Endothelial cell of umbilical vein (primary cell): ENCODE measurements around the gene MTFMT. TPM values are rescaled to one million over a fixed set of nuclear protein-coding genes. Genes with fewer than 3 reads are reported as not detected.

Experiments used
- BruUV-seq: library from RNA; stranded (reverse); fragments of 400-500 nt; replicated peaks from 2 replicates; lab custom pipeline; 2021; lab: Mats Ljungman, UMichigan
- CTCF ChIA-PET: fragments of 300-600, 350-600 bp; sonication (Branson Sonifier 250); formaldehyde crosslinking; loops from one replicate; lab custom pipeline; 2021; ENCODE audit warnings: antibody characterized with exemption, inconsistent platforms; lab: Charles Lee
- POLR2A ChIA-PET: fragments of 300-600, 350-600 bp; sonication (Branson Sonifier 250); formaldehyde crosslinking; loops from one replicate; lab custom pipeline; 2021; ENCODE audit warnings: antibody characterized with exemption, inconsistent platforms; lab: Charles Lee
- DNase-seq: peaks from one replicate; pipeline ENCODE4 v3.0.0-alpha.2; 2011; ENCODE audit warnings: low read depth, low spot score
- FAIRE-seq: peaks from 2 replicates; lab custom pipeline; 2011; peaks lifted over from hg19 to GRCh38; lab: Jason Lieb, UNC
- H2AFZ ChIP-seq: 2 replicates; pipeline ENCODE4 v1.6.0; 2012; ENCODE audit warnings: low read depth, low read length, control low read depth, inconsistent platforms
- H3K27ac ChIP-seq: 2 replicates; pipeline ENCODE4 v1.5.1; 2011; ENCODE audit warnings: low read depth, mild to moderate bottlenecking, control low read depth, low read length, moderate library complexity; ENCODE audit not compliant: insufficient read depth
- H3K27me3 ChIP-seq, 2 experiments: 2 replicates each; pipeline versions ENCODE4 v1.6.0 to v1.6.1; 2011; ENCODE audit warnings: low read length in 2 of 2, mixed read lengths in 1 of 2; ENCODE audit not compliant: control insufficient read depth in 2 of 2, insufficient read depth in 2 of 2
- H3K36me3 ChIP-seq, 2 experiments: 2 replicates in 1 of 2; 3 replicates in 1 of 2; pipeline ENCODE4 v1.5.1; 2011; ENCODE audit warnings: low read length in 2 of 2, mild to moderate bottlenecking in 1 of 2, moderate library complexity in 1 of 2; ENCODE audit not compliant: control insufficient read depth in 2 of 2, insufficient read depth in 2 of 2; ENCODE audit errors: extremely low read depth in 1 of 2
- H3K4me1 ChIP-seq: 3 replicates; pipeline ENCODE4 v1.5.1; 2011; ENCODE audit warnings: mild to moderate bottlenecking, low read length; ENCODE audit not compliant: control insufficient read depth, insufficient read depth; ENCODE audit errors: extremely low read depth
- H3K4me2 ChIP-seq: 2 replicates; pipeline ENCODE4 v1.6.1; 2011; ENCODE audit warnings: low read length, control low read depth, mixed read lengths; ENCODE audit not compliant: insufficient read depth
- H3K4me3 ChIP-seq, 3 experiments: fragments of 200-600 bp in 1 of 3; sonication (generic), shearing (Covaris generic) in 1 of 3; replicated peaks in 1 of 3; 2 replicates each; pipeline ENCODE4 v1.5.1; 2011 to 2016; ENCODE audit warnings: control low read depth in 3 of 3, low read length in 3 of 3, mild to moderate bottlenecking in 2 of 3, inconsistent platforms in 1 of 3, low read depth in 1 of 3, moderate library complexity in 1 of 3; ENCODE audit not compliant: insufficient read depth in 1 of 3
- H3K79me2 ChIP-seq: 2 replicates; pipeline ENCODE4 v1.6.0; 2012; ENCODE audit warnings: low read length, inconsistent platforms; ENCODE audit not compliant: control insufficient read depth, insufficient read depth
- H3K9ac ChIP-seq: replicated peaks from 2 replicates; pipeline ENCODE3; 2011; ENCODE audit warnings: low read length, control low read depth; ENCODE audit not compliant: insufficient read depth; ENCODE audit errors: extremely low read depth
- H3K9me1 ChIP-seq: replicated peaks from 3 replicates; pipeline ENCODE4 v1.6.0; 2011; ENCODE audit warnings: mild to moderate bottlenecking, low read length; ENCODE audit not compliant: control insufficient read depth, insufficient read depth; ENCODE audit errors: extremely low read depth
- H3K9me3 ChIP-seq: replicated peaks from 2 replicates; pipeline ENCODE4 v1.5.1; 2012; ENCODE audit warnings: low read length, inconsistent platforms; ENCODE audit not compliant: control insufficient read depth, insufficient read depth
- H4K20me1 ChIP-seq: replicated peaks from 2 replicates; pipeline ENCODE3; 2011; ENCODE audit warnings: mild to moderate bottlenecking, low read length; ENCODE audit not compliant: control insufficient read depth, insufficient read depth; ENCODE audit errors: extremely low read depth
- CTCF ChIP-seq, 2 donors: IDR thresholded peaks; 1 replicate in 1 of 2; 2 replicates in 1 of 2; pipeline ENCODE4 v1.5.1; 2011; ENCODE audit warnings: low read length in 2 of 2, mild to moderate bottlenecking in 2 of 2, moderate library complexity in 2 of 2, control low read depth in 1 of 2, inconsistent platforms in 1 of 2, low read depth in 1 of 2; ENCODE audit not compliant: insufficient read depth in 1 of 2; ENCODE audit errors: extremely low read depth in 1 of 2
- EZH2 ChIP-seq: IDR thresholded peaks from 2 replicates; pipeline ENCODE4 v1.6.1; 2012; ENCODE audit warnings: borderline replicate concordance, low read depth, mild to moderate bottlenecking, moderate library complexity, low read length, inconsistent platforms; ENCODE audit not compliant: severe bottlenecking
- FOS ChIP-seq: IDR thresholded peaks from 2 replicates; pipeline ENCODE4 v1.6.1; 2011; ENCODE audit warnings: mild to moderate bottlenecking, low read length, moderate library complexity, borderline replicate concordance; ENCODE audit not compliant: insufficient read depth
- GATA2 ChIP-seq: IDR thresholded peaks from 2 replicates; pipeline ENCODE4 v1.7.0; 2011; ENCODE audit warnings: low read depth, mild to moderate bottlenecking, moderate library complexity, mixed read lengths, low read length; ENCODE audit not compliant: insufficient read length, insufficient read depth
- JUN ChIP-seq: IDR thresholded peaks from 2 replicates; pipeline ENCODE4 v1.6.1; 2011; ENCODE audit warnings: borderline replicate concordance, low read depth; ENCODE audit not compliant: insufficient read length, insufficient read depth
- MAX ChIP-seq: IDR thresholded peaks from 2 replicates; pipeline ENCODE4 v1.6.1; 2011; ENCODE audit not compliant: insufficient read depth, insufficient read length
- MYC ChIP-seq: IDR thresholded peaks from one replicate; pipeline ENCODE4 v1.6.1; 2011; ENCODE audit warnings: mild to moderate bottlenecking, low read depth, low read length
- POLR2A ChIP-seq: IDR thresholded peaks from 2 replicates; pipeline ENCODE4 v1.6.1; 2012; ENCODE audit warnings: low read depth, mild to moderate bottlenecking, control low read depth, low read length
- dilution Hi-C: fragments of 300-500 bp; cut with MboI; formaldehyde crosslinking; loops from one replicate; pipeline ENCODE4 v1.15.0; 2019; ENCODE audit warnings: low sequenced_read_pairs; ENCODE audit not compliant: extremely low pct_ligation_motif_present
- intact Hi-C: fragments of 100-400 bp; cut with micrococcal nuclease; formaldehyde crosslinking; loops from one replicate; pipeline ENCODE4 v1.10.0; 2022
- polyA plus RNA-seq, 4 experiments: library from polyadenylated mRNA; depleted of rRNA in 3 of 4; stranded (reverse) in 3 of 4; unstranded in 1 of 4; fragments of >200 nt; gene quantifications; 2 replicates each; pipeline versions ENCODE4 v1.2.1 to v1.2.3, GENCODE V29; 2011 to 2012; ENCODE audit warnings: missing spikeins in 1 of 4
- total RNA-seq: library from RNA; stranded (reverse); gene quantifications from 2 replicates; pipeline ENCODE4 v1.2.3, GENCODE V29; 2021

The MTFMT gene
- total and polyA plus RNA-seq, 2 donors (not counting 3 experiments of a cell fraction or from before 2014, with no cell fraction given) = 7.5 to 20.4 TPM

GRCh38 chr15:65032801-65033537 lies 3.5 kb upstream of the MTFMT start:
- Histone ChIP-seq H3K36me3 (no peaks in the 10 kb centered on the region), H3K9me1 (no peaks in the 10 kb centered on the region), H3K9ac (no peak overlapping the region), H4K20me1 (no peaks in the 10 kb centered on the region), H3K9me3 (no peaks in the 10 kb centered on the region), H3K79me2 (peaks cover 8% of the 10 kb centered on the region), H3K4me1 (peaks cover 8% of the 10 kb centered on the region), H3K27ac (no peak overlapping the region), H3K27me3 (no peaks in the 10 kb centered on the region), H3K4me2 (no peak overlapping the region), H2AFZ (peak overlapping the region; percentile 49), H3K4me3 (no peak overlapping the region)
- intact Hi-C loops (loop anchor here (1.0 to 2.0 kb wide), 5 partner anchors 16 to 302 kb away; no protein-coding TSS in a partner anchor), dilution Hi-C loops (no loop called here)
- peak; percentile 86 to 94 for TF ChIP-seq CTCF (IDR thresholded peaks at IDR 0.05; ENCODE audit: extremely low read depth in 1 of 2, insufficient read depth in 1 of 2, low read depth in 1 of 2, low read length in 2 of 2)
- TF ChIP-seq JUN = no peak
- TF ChIP-seq MAX = no peak
- TF ChIP-seq EZH2 = no peak
- TF ChIP-seq MYC = no peak
- TF ChIP-seq FOS = no peak
- no peak for TF ChIP-seq GATA2
- no peak for TF ChIP-seq POLR2A
- BruUV-seq = no TSS peak
- ChIA-PET CTCF (interaction anchor here (0.9 to 3.2 kb wide), 15 partner anchors 10 to 352 kb away, joined by 3 to 65 read pairs (median 5); partner anchors contain the start of genes CLPX and KBTBD13), POLR2A (no interaction called here)
- peak; percentile 90 for FAIRE-seq
- peak; percentile 74 for DNase-seq
